ENCODE measurements around the gene PROKR2.

Gene PROKR2

DNA sequence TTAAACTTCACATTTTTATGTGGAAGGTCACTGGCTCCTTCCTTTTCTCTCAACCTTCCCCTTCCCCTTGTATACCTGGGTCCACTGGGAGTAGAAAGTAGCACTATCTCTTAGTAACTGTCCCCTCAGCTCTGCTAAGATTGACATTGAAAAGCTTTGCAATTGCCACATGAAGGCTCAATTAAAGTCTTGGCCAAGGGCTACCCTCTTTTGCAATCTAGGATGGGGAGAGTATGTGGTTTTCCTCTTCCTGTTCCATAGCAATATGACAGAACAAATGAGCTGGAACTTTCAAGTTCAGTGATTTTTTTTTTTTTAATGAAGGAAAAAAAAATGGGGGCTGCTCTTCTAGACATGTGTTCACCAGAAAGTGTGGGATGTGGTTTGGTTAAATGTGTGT, 37.1 kb downstream of the PROKR2 start:
- no peak for DNase-seq

DNA sequence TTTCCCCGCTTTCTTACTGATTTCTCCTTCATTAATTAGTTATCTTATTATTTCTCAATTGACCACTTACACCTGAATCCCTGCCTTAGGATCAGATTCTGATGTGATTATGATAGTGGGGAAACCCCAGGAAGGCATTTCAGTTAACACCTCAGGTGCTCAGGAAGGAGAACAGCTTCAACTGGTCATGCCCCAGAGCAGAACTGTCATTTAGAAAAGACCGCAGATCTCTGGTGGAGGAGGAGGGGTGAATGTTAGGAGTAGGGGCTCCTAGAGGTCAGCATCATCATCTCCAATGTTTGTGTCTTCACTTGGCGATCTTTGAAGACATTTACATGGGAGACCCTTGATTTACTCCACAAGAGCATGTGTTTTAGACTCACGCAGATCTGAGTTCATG, 44.5 kb downstream of the PROKR2 start:
- DNase-seq = no peak

DNA sequence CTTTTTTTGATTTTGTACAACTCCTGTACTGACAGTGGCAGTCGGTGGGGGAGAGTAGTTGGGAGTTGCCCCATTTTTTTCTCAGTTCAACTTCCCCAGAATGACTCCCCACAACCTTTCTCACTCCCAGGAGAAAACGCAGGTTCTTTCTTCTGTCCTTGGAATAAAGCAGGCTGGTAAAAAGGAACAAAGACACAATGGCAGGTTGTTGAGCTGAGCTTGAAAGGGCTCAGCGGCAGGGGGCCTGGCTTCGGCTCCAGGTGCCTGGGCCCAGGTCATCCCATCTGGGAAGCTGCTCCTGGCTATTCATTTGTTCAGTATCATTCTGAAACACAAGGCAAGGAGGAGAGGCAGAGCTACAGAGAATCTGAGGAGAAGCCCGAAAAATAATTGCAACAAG, 46.2 kb downstream of the PROKR2 start:
- DNase-seq = no peak

DNA sequence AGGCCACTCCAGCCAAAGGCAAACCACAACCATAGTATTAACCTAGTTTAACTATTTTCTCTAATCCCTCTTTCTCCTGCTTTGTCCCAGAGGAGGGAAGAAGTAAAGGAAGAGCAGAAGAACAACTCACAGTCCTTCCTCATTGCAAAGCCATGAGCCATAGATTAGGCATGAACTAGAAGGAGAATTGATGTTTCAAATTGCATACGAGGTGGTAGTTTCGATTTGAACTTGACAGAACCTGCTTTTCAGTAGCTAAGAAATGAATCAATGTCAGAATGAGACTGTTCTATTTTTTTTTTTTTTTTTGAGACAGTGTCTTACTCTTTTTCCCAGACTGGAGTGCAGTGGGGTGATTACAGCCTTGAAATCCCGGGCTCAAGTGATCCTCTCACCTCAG, 48.3 kb downstream of the PROKR2 start:
- DNase-seq = no peak

DNA sequence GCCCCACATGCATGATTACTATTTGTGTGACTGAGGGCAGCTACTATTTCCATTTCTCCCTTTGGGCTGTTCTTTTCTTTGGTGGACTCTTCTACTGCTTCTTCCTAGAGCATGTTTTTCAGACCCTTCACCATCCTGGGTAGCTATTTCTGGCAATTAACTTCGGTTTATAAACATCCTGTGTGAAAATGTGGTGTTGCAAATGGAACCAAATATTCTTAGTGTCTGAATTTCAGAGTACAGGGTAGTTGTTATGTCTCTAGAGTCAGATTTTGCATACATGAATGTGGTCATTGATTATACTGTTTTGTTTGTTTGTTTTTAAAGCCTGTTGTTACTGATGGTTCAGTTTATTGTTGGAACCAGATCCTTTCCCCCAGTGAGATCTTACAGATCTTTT, 49.7 kb downstream of the PROKR2 start:
- no peak for DNase-seq
